Gastrocnemius medialis (tissue), 4 donors: ENCODE results near the gene GRIP2.

Experiments used
- CTCF ChIP-seq, 5 experiments: fragments of 450-650 bp in 3 of 5; fragments of 200-600 bp in 2 of 5; sonication (generic) in 2 of 5; IDR thresholded peaks in 4 of 5; conservative IDR thresholded peaks in 1 of 5; 1 replicate in 4 of 5; 2 replicates in 1 of 5; pipeline ENCODE4 v1.5.1; 2016 to 2019; ENCODE audit warnings: antibody characterized with exemption in 5 of 5, mild to moderate bottlenecking in 3 of 5, moderate library complexity in 3 of 5
- POLR2A ChIP-seq, 2 donors: fragments of 450-650 bp; IDR thresholded peaks; one replicate each; pipeline ENCODE4 v1.6.1; 2017; ENCODE audit warnings: antibody characterized with exemption in 2 of 2, mild to moderate bottlenecking in 2 of 2, moderate library complexity in 2 of 2

GRCh38 chr3:14471690-14472089 lies 68.5 kb downstream of the GRIP2 start:
- no peak for TF ChIP-seq POLR2A (IDR thresholded peaks at IDR 0.05)
- TF ChIP-seq CTCF (IDR thresholded peaks at IDR 0.05 in 4 of 5, conservative IDR thresholded peaks at IDR 0.05 in 1 of 5): no peak
